H9 (cell line): ENCODE results near the gene COL19A1. TPM values are rescaled to one million over a fixed set of nuclear protein-coding genes. Genes with fewer than 3 reads are reported as not detected.
"Not testable (repeated sequence)": the region's sequence is repeated elsewhere in the genome, so short reads cannot be mapped to it uniquely, and the experiment has no call there.

Experiments
- DNase-seq: peaks from one replicate; pipeline ENCODE4 v3.0.0-alpha.2; 2017
- H2AFZ ChIP-seq: one replicate; pipeline ENCODE4 v1.6.1; 2013; ENCODE audit warnings: mild to moderate bottlenecking, low read length, control low read depth, moderate library complexity
- H2AK5ac ChIP-seq: 2 replicates; pipeline ENCODE4 v1.6.1; 2013; ENCODE audit warnings: low read length, control low read depth, mixed read lengths; ENCODE audit not compliant: insufficient read length
- H2BK120ac ChIP-seq: one replicate; pipeline ENCODE4 v1.6.1; 2013; ENCODE audit warnings: low read depth, mild to moderate bottlenecking, low read length, control low read depth, inconsistent platforms; ENCODE audit not compliant: poor library complexity, severe bottlenecking
- H2BK12ac ChIP-seq: 2 replicates; pipeline ENCODE4 v1.6.1; 2013; ENCODE audit warnings: low read length, control low read depth, mixed read lengths, low read depth; ENCODE audit not compliant: insufficient read length
- H2BK15ac ChIP-seq: 2 replicates; pipeline ENCODE4 v1.6.1; 2013; ENCODE audit warnings: low read depth, low read length, control low read depth
- H2BK20ac ChIP-seq: one replicate; pipeline ENCODE4 v1.6.1; 2013; ENCODE audit warnings: low read depth, mild to moderate bottlenecking, low read length, control low read depth, inconsistent platforms; ENCODE audit not compliant: poor library complexity, severe bottlenecking
- H2BK5ac ChIP-seq: 2 replicates; pipeline ENCODE4 v1.6.1; 2013; ENCODE audit warnings: low read length, control low read depth, mixed read lengths; ENCODE audit not compliant: insufficient read length
- H3K14ac ChIP-seq: 2 replicates; pipeline ENCODE4 v1.6.1; 2013; ENCODE audit warnings: low read length, control low read depth; ENCODE audit not compliant: insufficient read depth
- H3K18ac ChIP-seq: 2 replicates; pipeline ENCODE4 v1.6.1; 2013; ENCODE audit warnings: low read depth, mild to moderate bottlenecking, mixed read lengths, low read length, control low read depth; ENCODE audit not compliant: insufficient read length
- H3K23ac ChIP-seq: 2 replicates; pipeline ENCODE4 v1.6.1; 2013; ENCODE audit warnings: low read length, control low read depth, mixed read lengths, low read depth; ENCODE audit not compliant: insufficient read length
- H3K23me2 ChIP-seq: 2 replicates; pipeline ENCODE4 v1.6.1; 2013; ENCODE audit warnings: low read depth, mild to moderate bottlenecking, mixed read lengths, low read length, control low read depth; ENCODE audit not compliant: insufficient read length, poor library complexity, severe bottlenecking
- H3K27ac ChIP-seq: 2 replicates; pipeline ENCODE4 v1.5.1; 2013; ENCODE audit warnings: low read length, control low read depth, mixed read lengths, low read depth; ENCODE audit not compliant: insufficient read length
- H3K27me3 ChIP-seq: 2 replicates; pipeline ENCODE4 v1.6.1; 2013; ENCODE audit warnings: low read length, control low read depth, inconsistent platforms; ENCODE audit not compliant: insufficient read depth
- H3K4ac ChIP-seq: 2 replicates; pipeline ENCODE4 v1.6.1; 2013; ENCODE audit warnings: low read depth, mild to moderate bottlenecking, control low read depth, inconsistent platforms, low read length, moderate library complexity
- H3K4me1 ChIP-seq: 2 replicates; pipeline ENCODE4 v1.6.1; 2013; ENCODE audit warnings: low read length, control low read depth, inconsistent platforms; ENCODE audit not compliant: insufficient read depth
- H3K4me2 ChIP-seq: 2 replicates; pipeline ENCODE4 v1.6.1; 2013; ENCODE audit warnings: low read length, control low read depth, mixed read lengths; ENCODE audit not compliant: insufficient read length, insufficient read depth
- H3K56ac ChIP-seq: 2 replicates; pipeline ENCODE4 v1.6.1; 2013; ENCODE audit warnings: low read depth, mild to moderate bottlenecking, mixed read lengths, low read length, control low read depth; ENCODE audit not compliant: insufficient read length
- H3K79me1 ChIP-seq: 2 replicates; pipeline ENCODE4 v1.6.1; 2013; ENCODE audit warnings: low read depth, mild to moderate bottlenecking, moderate library complexity, low read length, control low read depth, inconsistent platforms; ENCODE audit not compliant: insufficient read depth, poor library complexity, severe bottlenecking
- H3K79me2 ChIP-seq: 2 replicates; pipeline ENCODE4 v1.6.1; 2013; ENCODE audit warnings: low read length, control low read depth, inconsistent platforms; ENCODE audit not compliant: insufficient read depth
- H3K9ac ChIP-seq: 2 replicates; pipeline ENCODE4 v1.6.1; 2013; ENCODE audit warnings: low read length, control low read depth, mixed read lengths; ENCODE audit not compliant: insufficient read length; ENCODE audit errors: extremely low read depth
- H3K9me3 ChIP-seq: one replicate; pipeline ENCODE4 v1.6.1; 2013; ENCODE audit warnings: low read depth, low read length, inconsistent platforms; ENCODE audit not compliant: control insufficient read depth
- H3T11ph ChIP-seq: one replicate; pipeline ENCODE4 v1.6.1; 2013; ENCODE audit warnings: mild to moderate bottlenecking, low read length, control low read depth, inconsistent platforms
- H4K20me1 ChIP-seq: one replicate; pipeline ENCODE4 v1.6.1; 2013; ENCODE audit not compliant: control insufficient read depth, insufficient read length, insufficient read depth
- H4K5ac ChIP-seq: 2 replicates; pipeline ENCODE4 v1.6.1; 2013; ENCODE audit warnings: low read depth, mild to moderate bottlenecking, mixed read lengths, low read length, control low read depth; ENCODE audit not compliant: insufficient read length
- H4K8ac ChIP-seq: replicated peaks from 2 replicates; pipeline ENCODE4 v1.6.1; 2013; ENCODE audit warnings: low read length, control low read depth, mixed read lengths, low read depth; ENCODE audit not compliant: insufficient read length
- H4K91ac ChIP-seq: 2 replicates; pipeline ENCODE4 v1.6.1; 2013; ENCODE audit warnings: low read depth, mild to moderate bottlenecking, moderate library complexity, mixed read lengths, low read length, control low read depth; ENCODE audit not compliant: insufficient read length
- H3K27ac Mint-ChIP-seq, 3 experiments: 2 replicates in 2 of 3; 3 replicates in 1 of 3; pipeline ENCODE4 v1.8.0; 2020 to 2021; ENCODE audit warnings: mixed read lengths in 3 of 3, mild to moderate bottlenecking in 1 of 3, moderate library complexity in 1 of 3
- H3K27me3 Mint-ChIP-seq: 2 replicates; pipeline ENCODE4 v1.8.0; 2021; ENCODE audit warnings: low read depth, mild to moderate bottlenecking, moderate library complexity, mixed read lengths
- H3K36me3 Mint-ChIP-seq, 3 experiments: 2 replicates in 2 of 3; 3 replicates in 1 of 3; pipeline ENCODE4 v1.8.0; 2020 to 2021; ENCODE audit warnings: low read depth in 3 of 3, mixed read lengths in 3 of 3; ENCODE audit not compliant: insufficient read depth in 1 of 3
- H3K4me1 Mint-ChIP-seq, 2 experiments: 2 replicates each; pipeline ENCODE4 v1.8.0; 2020; ENCODE audit warnings: mixed read lengths in 2 of 2
- H3K4me3 Mint-ChIP-seq, 2 experiments: 2 replicates in 1 of 2; 3 replicates in 1 of 2; pipeline ENCODE4 v1.8.0; 2020 to 2021; ENCODE audit warnings: mild to moderate bottlenecking in 2 of 2, mixed read lengths in 2 of 2, moderate library complexity in 1 of 2
- H3K9me3 Mint-ChIP-seq, 2 experiments: 2 replicates in 1 of 2; 3 replicates in 1 of 2; pipeline ENCODE4 v1.8.0; 2020; ENCODE audit warnings: mild to moderate bottlenecking in 2 of 2, mixed read lengths in 2 of 2, moderate library complexity in 1 of 2
- CTCF ChIP-seq: fragments of 200-600 bp; sonication (generic); conservative IDR thresholded peaks from 3 replicates; pipeline ENCODE4 v1.8.0; 2021; ENCODE audit warnings: antibody characterized with exemption, mild to moderate bottlenecking
- WGBS: extraction: QIAGEN DNeasy Blood & Tissue Kit; methylation state at CpG from one replicate; pipeline ENCODE4 v1.1.7; 2013; ENCODE audit warnings: missing lambda C conversion rate, low lambda C conversion rate, mixed read lengths; ENCODE audit not compliant: insufficient read length; ENCODE audit errors: extremely low coverage; 5-methylcytosine and 5-hydroxymethylcytosine counted together
- total RNA-seq: library from RNA; stranded (reverse); gene quantifications from 2 replicates; pipeline ENCODE4 v1.2.1, GENCODE V29; 2021

COL19A1 gene
- total RNA-seq, 1 experiment from 2014 or later: not detected

- H2AK5ac ChIP-seq, H3K27ac ChIP-seq, H3K23ac ChIP-seq, H3K4me1 Mint-ChIP-seq, H4K5ac ChIP-seq, H4K91ac ChIP-seq, H3K9ac ChIP-seq, DNase-seq, H3K56ac ChIP-seq, H4K8ac ChIP-seq, H2BK15ac ChIP-seq, H3K4ac ChIP-seq, H3K14ac ChIP-seq, H3K27me3 Mint-ChIP-seq, H3K23me2 ChIP-seq, H3K36me3 Mint-ChIP-seq, H2BK12ac ChIP-seq, H3K4me3 Mint-ChIP-seq, H4K20me1 ChIP-seq, H3K9me3 ChIP-seq, H3K4me2 ChIP-seq, H2BK5ac ChIP-seq, H2BK120ac ChIP-seq, H3K27me3 ChIP-seq, H3T11ph ChIP-seq, H3K18ac ChIP-seq, H3K9me3 Mint-ChIP-seq, H3K27ac Mint-ChIP-seq, H3K4me1 ChIP-seq, H3K79me1 ChIP-seq, H2AFZ ChIP-seq, H2BK20ac ChIP-seq, H3K79me2 ChIP-seq: not testable (repeated sequence)
- WGBS: no CpG with 5 or more reads among the region's 5 CpGs
- TF ChIP-seq CTCF: peak; percentile 52; the same call in 2 of the 3 replicates
These were observed 42.0 kb upstream of the COL19A1 start for GRCh38 chr6:69824355-69824754.
